Sigmoid colon (tissue), 7 donors: ENCODE results near the gene ZSCAN21. TPM values are rescaled to one million over a fixed set of nuclear protein-coding genes. Genes with fewer than 3 reads are reported as not detected.

Experiments used
- DNase-seq: peaks from one replicate; pipeline ENCODE4 v3.0.0-alpha.2; 2019
- H3K27ac ChIP-seq, 4 donors: fragments of 200-600 bp; sonication (generic); one replicate each; pipeline ENCODE4 v1.5.1; 2016 to 2019; ENCODE audit warnings: mild to moderate bottlenecking in 1 of 4
- H3K27me3 ChIP-seq, 3 donors: fragments of 200-600 bp; sonication (generic); one replicate each; pipeline ENCODE4 v1.5.1; 2019; ENCODE audit warnings: mild to moderate bottlenecking in 1 of 3
- H3K36me3 ChIP-seq, 4 donors: fragments of 200-600 bp; sonication (generic); one replicate each; pipeline ENCODE4 v1.5.1; 2016 to 2019
- H3K4me1 ChIP-seq, 4 donors: fragments of 200-600 bp; sonication (generic); one replicate each; pipeline ENCODE4 v1.5.1; 2017 to 2019
- H3K4me3 ChIP-seq, 4 donors: fragments of 200-600 bp; sonication (generic); one replicate each; pipeline ENCODE4 v1.5.1; 2017 to 2019; ENCODE audit warnings: mild to moderate bottlenecking in 2 of 4, moderate library complexity in 1 of 4
- H3K9me3 ChIP-seq, 4 donors: fragments of 200-600 bp in 3 of 4; sonication (generic) in 3 of 4; one replicate each; pipeline versions ENCODE4 v1.5.1 to v1.6.1; 2013 to 2019
- EP300 ChIP-seq, 4 donors: sonication (generic); formaldehyde crosslinking; IDR thresholded peaks; one replicate each; pipeline ENCODE4 v1.6.1; 2017; ENCODE audit warnings: antibody characterized with exemption in 4 of 4
- POLR2A ChIP-seq, 2 donors: fragments of 450-650 bp; IDR thresholded peaks; one replicate each; pipeline ENCODE4 v1.6.1; 2016; ENCODE audit warnings: antibody characterized with exemption in 2 of 2, mild to moderate bottlenecking in 2 of 2, moderate library complexity in 2 of 2
- POLR2AphosphoS5 ChIP-seq, 4 donors: sonication (generic); formaldehyde crosslinking; IDR thresholded peaks; one replicate each; pipeline ENCODE4 v1.6.1; 2017; ENCODE audit warnings: antibody characterized with exemption in 4 of 4
- WGBS, 2 donors: extraction: QIAGEN DNeasy Blood & Tissue Kit; methylation state at CpG; one replicate each; pipeline ENCODE4 v1.1.7; 2013; 5-methylcytosine and 5-hydroxymethylcytosine counted together
- intact Hi-C: fragments of 100-400 bp; cut with DNase I; formaldehyde crosslinking; loops from one replicate; pipeline ENCODE4 v1.15.1; 2023
- polyA plus RNA-seq, 3 donors: library from polyadenylated mRNA; stranded (reverse); fragments of 200-250 nt; gene quantifications; one replicate each; pipeline ENCODE4 v1.2.3, GENCODE V29; 2013
- total RNA-seq, 4 donors: library from RNA; depleted of rRNA; stranded (reverse); fragments of >200 nt; gene quantifications; one replicate each; pipeline ENCODE4 v1.1.0, GENCODE V29; 2016
- TF ChIP-seq, protein P1 (sequence below), 4 experiments: fragments of 450-650 bp in 3 of 4; fragments of 200-600 bp in 1 of 4; IDR thresholded peaks; one replicate each; pipeline ENCODE4 v1.5.1; 2016 to 2019; ENCODE audit warnings: antibody characterized with exemption in 4 of 4, mild to moderate bottlenecking in 3 of 4, moderate library complexity in 2 of 4
- donor health status: healthy with polysubstance abuse.
- donor health status: Bipolar disorder and iron deficiency.
- donor health status: healthy.

The ZSCAN21 gene
- total and polyA plus RNA-seq, 7 donors, result 4.2 to 21.8 (median 14.7) TPM

- DNase-seq, result peak; percentile 95
- H3K4me3 ChIP-seq, result peak within 1 kb of the TSS; percentile 79 to 100 (median 100)
- intact Hi-C loops, result loop anchor here (2.0 to 5.0 kb wide), 3 partner anchors 19 to 65 kb away; partner anchors contain the start of gene ZNF3
- H3K4me1 ChIP-seq, result peaks cover 0 to 50% (median 40%) of the 10 kb centered on the region in 4 donors
- H3K27me3 ChIP-seq, result no peaks in the 10 kb centered on the region
- WGBS, 2 donors, result 1% methylated on average over 70 of the region's 70 CpGs
- peak within 1 kb of the TSS; percentile 98 to 100 (median 100) for H3K27ac ChIP-seq
- TF ChIP-seq, protein P1, sequence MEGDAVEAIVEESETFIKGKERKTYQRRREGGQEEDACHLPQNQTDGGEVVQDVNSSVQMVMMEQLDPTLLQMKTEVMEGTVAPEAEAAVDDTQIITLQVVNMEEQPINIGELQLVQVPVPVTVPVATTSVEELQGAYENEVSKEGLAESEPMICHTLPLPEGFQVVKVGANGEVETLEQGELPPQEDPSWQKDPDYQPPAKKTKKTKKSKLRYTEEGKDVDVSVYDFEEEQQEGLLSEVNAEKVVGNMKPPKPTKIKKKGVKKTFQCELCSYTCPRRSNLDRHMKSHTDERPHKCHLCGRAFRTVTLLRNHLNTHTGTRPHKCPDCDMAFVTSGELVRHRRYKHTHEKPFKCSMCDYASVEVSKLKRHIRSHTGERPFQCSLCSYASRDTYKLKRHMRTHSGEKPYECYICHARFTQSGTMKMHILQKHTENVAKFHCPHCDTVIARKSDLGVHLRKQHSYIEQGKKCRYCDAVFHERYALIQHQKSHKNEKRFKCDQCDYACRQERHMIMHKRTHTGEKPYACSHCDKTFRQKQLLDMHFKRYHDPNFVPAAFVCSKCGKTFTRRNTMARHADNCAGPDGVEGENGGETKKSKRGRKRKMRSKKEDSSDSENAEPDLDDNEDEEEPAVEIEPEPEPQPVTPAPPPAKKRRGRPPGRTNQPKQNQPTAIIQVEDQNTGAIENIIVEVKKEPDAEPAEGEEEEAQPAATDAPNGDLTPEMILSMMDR (IDR thresholded peaks at IDR 0.05), result no peak
- TF ChIP-seq EP300 (IDR thresholded peaks at IDR 0.05) (no peak), POLR2A (IDR thresholded peaks at IDR 0.05) (peak; percentile 69 to 78), POLR2AphosphoS5 (IDR thresholded peaks at IDR 0.05) (peak; percentile 95 to 98 (median 96))
- no peaks in the 10 kb centered on the region for H3K9me3 ChIP-seq
- no peaks in the 10 kb centered on the region for H3K36me3 ChIP-seq
Observed at GRCh38 chr7:100015232-100016214, 34.1 kb upstream of the ZSCAN21 start, which contains the start of gene ZKSCAN1. Gene ZKSCAN1, plus strand, starts transcription at chr7:100015596. Its CDS starts 7,911 bp downstream, at chr7:100023507.

DNA sequence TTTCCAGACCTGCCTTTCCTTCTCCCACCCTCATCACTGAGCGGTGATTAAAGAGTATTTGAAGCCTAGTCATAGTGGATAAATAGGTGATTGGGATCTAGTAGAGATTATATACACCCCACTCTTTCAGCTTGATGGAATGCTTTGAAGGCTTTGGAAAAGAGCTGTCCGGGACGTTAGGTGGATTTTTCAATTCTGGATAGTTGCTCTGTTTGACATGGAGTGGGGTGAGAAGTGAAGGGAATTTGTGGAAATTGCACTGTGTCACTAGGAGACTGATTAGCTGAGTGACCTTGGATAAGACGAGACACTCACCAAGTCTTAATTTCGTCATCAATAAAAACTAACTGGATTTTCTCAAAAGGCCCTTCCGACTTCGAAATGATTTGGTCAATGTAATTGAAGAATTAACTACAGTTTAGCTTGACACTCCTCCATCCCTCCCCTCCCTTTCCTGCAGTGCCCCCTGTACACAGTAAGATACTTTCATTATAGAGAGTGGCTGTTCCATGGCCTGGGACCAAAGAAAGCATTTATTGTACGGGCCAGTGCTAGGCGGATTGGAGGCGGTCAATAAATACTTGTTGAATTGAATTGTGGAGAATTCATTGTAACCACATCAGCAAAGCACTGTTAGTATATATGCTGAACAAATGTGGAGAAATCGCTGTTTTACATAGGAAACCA, 33.2 kb upstream of the ZSCAN21 start:
- Histone ChIP-seq H3K27ac (peak overlapping the region; percentile 98 to 100 (median 100)), H3K36me3 (no peaks in the 10 kb centered on the region), H3K9me3 (no peaks in the 10 kb centered on the region), H3K27me3 (no peaks in the 10 kb centered on the region), H3K4me1 (peaks cover 0 to 56% (median 45%) of the 10 kb centered on the region in 4 donors), H3K4me3 (peak overlapping the region; percentile 79 to 100 (median 100))
- no peak for DNase-seq
- WGBS, 2 donors, result 7 to 27% methylated on average over 11 of the region's 11 CpGs
- TF ChIP-seq EP300 (IDR thresholded peaks at IDR 0.05), result no peak
- TF ChIP-seq POLR2AphosphoS5 (IDR thresholded peaks at IDR 0.05), result no peak
- TF ChIP-seq POLR2A (IDR thresholded peaks at IDR 0.05), result no peak
- TF ChIP-seq, protein P1 (IDR thresholded peaks at IDR 0.05), result no peak
- intact Hi-C loops, result loop anchor here (5.0 kb wide), 1 partner anchor 36 kb away; no protein-coding TSS in a partner anchor

- DNase-seq, result peak; percentile 74
- H3K27me3 ChIP-seq, result no peaks in the 10 kb centered on the region
Observed at GRCh38 chr7:100017300-100017699, 32.3 kb upstream of the ZSCAN21 start.

DNA sequence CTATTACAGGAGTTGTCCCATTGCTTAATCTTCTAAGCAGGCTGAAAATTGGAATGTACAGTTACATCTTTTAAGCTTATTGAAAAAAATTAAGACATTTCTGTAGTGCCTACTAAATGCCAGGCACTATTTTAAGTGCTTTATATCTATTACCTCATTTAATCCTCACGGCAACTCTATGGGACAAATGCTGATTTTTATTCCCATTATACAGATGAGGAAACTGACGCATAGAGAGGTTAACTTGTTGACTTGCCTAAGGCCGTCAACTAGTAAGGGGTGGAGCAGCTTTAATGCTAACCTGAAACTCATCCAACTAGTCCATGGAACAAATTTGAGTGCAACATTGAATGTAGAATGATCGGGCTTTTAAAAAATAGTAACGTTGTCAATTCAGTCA, 31.7 kb upstream of the ZSCAN21 start:
- Histone ChIP-seq H3K4me3 (no peak overlapping the region), H3K36me3 (peaks cover 0 to 13% (median under 1%) of the 10 kb centered on the region in 4 donors), H3K9me3 (no peaks in the 10 kb centered on the region), H3K27ac (peak overlapping the region; percentile 98 to 100 (median 100)), H3K4me1 (peaks cover 0 to 59% (median 49%) of the 10 kb centered on the region in 4 donors), H3K27me3 (no peaks in the 10 kb centered on the region)
- TF ChIP-seq POLR2AphosphoS5 (IDR thresholded peaks at IDR 0.05) (no peak), EP300 (IDR thresholded peaks at IDR 0.05) (no peak), POLR2A (IDR thresholded peaks at IDR 0.05) (no peak)
- TF ChIP-seq, protein P1 (IDR thresholded peaks at IDR 0.05), result no peak
- intact Hi-C loops, result loop anchor here (5.0 kb wide), 1 partner anchor 34 kb away; no protein-coding TSS in a partner anchor
- no peak for DNase-seq
- 32 to 81% methylated on average over 5 of the region's 5 CpGs for WGBS, 2 donors

More at GRCh38 chr7:100017300-100017699, 32.3 kb upstream of the ZSCAN21 start:
- Histone ChIP-seq H3K4me3 (peak overlapping the region in 1 of 4 donors; percentile 100), H3K4me1 (peaks cover 0 to 59% (median 49%) of the 10 kb centered on the region in 4 donors), H3K36me3 (peaks cover 0 to 7% (median 0%) of the 10 kb centered on the region in 4 donors), H3K27ac (peak overlapping the region; percentile 98 to 100 (median 100)), H3K9me3 (no peaks in the 10 kb centered on the region)
- WGBS, 2 donors, result 17 to 67% methylated on average over 11 of the region's 11 CpGs
- peak in 2 of 4 donors; percentile 18 to 28 for TF ChIP-seq POLR2AphosphoS5 (IDR thresholded peaks at IDR 0.05)
- peak in 1 of 4 donors; percentile 32 for TF ChIP-seq EP300 (IDR thresholded peaks at IDR 0.05)
- TF ChIP-seq, protein P1 (IDR thresholded peaks at IDR 0.05), result no peak
- intact Hi-C loops, result loop anchor here (5.0 kb wide), 1 partner anchor 35 kb away; no protein-coding TSS in a partner anchor
